Measurements from ENCODE around the gene GYS2. TPM values are rescaled to one million over a fixed set of nuclear protein-coding genes. Genes with fewer than 3 reads are reported as not detected.

The GYS2 gene
- total RNA-seq, 1 donor from 2014 or later = not detected

DNA sequence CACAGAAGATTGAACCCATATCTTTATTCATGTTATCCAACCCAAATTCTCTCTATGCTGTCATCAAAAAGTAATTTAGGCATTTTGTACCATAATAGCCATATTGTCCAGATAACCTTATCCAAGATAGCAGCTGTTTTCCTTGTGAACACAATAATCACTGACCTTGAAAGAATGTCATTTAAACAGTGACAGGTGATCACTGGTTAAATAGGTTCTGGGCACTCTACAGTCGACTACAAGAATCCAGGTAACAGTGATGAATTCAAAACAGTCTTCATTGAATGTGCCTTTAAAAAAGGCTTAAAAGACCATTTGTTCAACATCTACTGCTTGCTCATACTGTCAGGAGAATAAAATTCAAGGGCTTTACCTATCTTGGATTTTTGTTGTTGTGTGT lies 83.1 kb downstream of the GYS2 start:
- no peak overlapping the region for H3K4me3 ChIP-seq (ENCODE audit: low read depth, low read length)
- TF ChIP-seq, protein P1, sequence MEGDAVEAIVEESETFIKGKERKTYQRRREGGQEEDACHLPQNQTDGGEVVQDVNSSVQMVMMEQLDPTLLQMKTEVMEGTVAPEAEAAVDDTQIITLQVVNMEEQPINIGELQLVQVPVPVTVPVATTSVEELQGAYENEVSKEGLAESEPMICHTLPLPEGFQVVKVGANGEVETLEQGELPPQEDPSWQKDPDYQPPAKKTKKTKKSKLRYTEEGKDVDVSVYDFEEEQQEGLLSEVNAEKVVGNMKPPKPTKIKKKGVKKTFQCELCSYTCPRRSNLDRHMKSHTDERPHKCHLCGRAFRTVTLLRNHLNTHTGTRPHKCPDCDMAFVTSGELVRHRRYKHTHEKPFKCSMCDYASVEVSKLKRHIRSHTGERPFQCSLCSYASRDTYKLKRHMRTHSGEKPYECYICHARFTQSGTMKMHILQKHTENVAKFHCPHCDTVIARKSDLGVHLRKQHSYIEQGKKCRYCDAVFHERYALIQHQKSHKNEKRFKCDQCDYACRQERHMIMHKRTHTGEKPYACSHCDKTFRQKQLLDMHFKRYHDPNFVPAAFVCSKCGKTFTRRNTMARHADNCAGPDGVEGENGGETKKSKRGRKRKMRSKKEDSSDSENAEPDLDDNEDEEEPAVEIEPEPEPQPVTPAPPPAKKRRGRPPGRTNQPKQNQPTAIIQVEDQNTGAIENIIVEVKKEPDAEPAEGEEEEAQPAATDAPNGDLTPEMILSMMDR (conservative IDR thresholded peaks at IDR 0.05; ENCODE audit: low read depth, low read length) = no peak
- no peak for DNase-seq (ENCODE audit: low read depth)

DNA sequence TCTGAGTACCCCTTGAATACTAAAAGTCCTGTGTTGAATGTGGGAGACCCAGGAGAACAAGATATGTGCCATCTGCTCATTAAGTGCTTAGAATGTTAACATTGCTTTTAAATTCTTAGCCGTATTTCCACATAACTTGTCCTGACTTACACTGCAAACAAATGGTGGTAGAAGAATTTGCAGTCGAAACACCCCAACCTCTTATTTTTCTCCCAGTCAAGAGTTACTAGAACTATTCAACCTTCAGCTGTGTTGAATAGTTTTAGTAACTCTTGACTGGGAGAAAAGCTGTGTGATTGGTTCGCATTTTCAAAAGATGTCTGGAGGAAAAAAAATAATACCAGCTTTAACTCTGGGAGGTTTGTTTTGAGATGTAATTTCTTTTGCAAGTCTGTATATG lies 86.2 kb downstream of the GYS2 start:
- TF ChIP-seq, protein P1 (conservative IDR thresholded peaks at IDR 0.05; ENCODE audit: low read depth, low read length) = no peak
- H3K4me3 ChIP-seq (ENCODE audit: low read depth, low read length) = no peak overlapping the region
- DNase-seq (ENCODE audit: low read depth) = no peak

DNA sequence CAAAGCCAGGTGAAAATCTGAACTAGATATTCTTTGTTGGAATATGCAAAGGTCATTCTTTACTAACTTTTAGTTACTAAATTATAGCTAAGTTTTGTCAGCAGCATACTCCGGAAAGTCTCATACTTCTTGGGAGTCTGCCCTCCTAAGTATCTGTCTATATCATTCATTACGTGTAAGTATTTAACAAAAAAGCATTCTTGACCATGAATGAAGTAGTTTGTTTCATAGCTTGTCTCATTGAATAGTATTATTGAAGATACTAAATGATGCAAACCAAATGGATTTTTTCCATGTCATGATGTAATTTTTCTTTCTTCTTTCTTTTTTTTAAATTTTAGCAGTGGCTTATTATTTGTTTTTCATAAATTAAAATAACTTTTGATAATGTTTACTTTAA lies 88.4 kb downstream of the GYS2 start:
- no peak overlapping the region for H3K4me3 ChIP-seq (ENCODE audit: low read depth, low read length)
- DNase-seq (ENCODE audit: low read depth) = no peak
- TF ChIP-seq, protein P1 (conservative IDR thresholded peaks at IDR 0.05; ENCODE audit: low read depth, low read length) = no peak

DNA sequence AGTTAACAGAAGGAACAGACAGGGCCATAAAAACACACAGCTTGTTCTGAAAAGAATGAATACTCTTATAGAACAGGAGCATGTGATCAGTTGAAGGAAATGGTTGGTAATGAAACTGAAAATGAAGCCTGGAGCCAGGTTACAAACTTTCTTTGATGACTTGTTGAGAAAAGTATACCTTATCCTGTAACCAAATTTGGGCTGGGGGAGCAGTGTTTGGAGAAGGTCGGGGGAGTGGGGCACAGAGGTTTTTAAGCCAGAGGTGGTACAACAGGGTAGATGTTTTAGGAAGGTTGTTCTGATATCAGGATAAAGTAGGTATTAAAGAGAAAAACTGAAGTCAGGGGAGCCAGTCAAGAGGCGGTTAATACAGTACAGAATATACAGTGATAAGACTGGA lies 94.9 kb downstream of the GYS2 start:
- no peak overlapping the region for H3K4me3 ChIP-seq (ENCODE audit: low read depth, low read length)
- no peak for DNase-seq (ENCODE audit: low read depth)
- TF ChIP-seq, protein P1 (conservative IDR thresholded peaks at IDR 0.05; ENCODE audit: low read depth, low read length) = no peak

DNA sequence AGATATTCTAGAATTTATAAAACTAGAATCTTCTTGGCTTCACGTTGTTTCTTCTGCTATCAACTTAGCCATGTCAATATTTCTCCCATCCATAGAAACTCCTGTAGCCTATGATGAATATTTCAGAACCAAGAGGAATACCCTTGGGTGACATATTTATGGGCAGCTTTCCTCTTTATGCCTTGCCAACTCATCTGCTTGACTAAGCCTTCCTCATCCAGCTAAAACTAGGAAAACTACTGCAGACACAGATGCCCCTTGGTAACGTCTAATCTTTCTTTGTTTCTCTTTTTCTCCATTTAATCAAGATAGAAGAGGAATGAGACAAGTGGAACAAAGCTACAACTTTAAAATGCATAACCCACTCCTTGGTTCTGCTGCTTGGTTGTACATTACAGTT lies 96.8 kb downstream of the GYS2 start:
- TF ChIP-seq, protein P1 (conservative IDR thresholded peaks at IDR 0.05; ENCODE audit: low read depth, low read length) = no peak
- no peak for DNase-seq (ENCODE audit: low read depth)
- no peak overlapping the region for H3K4me3 ChIP-seq (ENCODE audit: low read depth, low read length)

DNA sequence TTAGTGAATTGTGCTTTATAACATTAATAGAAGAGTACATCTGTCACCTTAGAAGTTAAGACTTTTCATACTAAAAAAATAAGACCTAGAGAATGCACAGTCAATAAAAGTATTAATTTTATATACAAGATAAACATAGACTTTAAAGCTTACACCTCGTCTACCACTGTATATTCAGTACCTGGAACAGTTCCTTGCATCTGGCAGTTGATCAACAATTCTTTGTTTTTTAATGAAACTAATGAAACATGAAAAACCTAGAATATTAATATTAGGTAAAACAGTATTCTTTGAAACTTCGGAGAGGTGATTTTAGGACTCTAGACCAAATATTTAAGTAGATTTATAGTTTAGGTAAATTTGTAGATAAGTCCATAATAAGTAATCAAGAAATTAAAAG lies 98.8 kb downstream of the GYS2 start:
- no peak for DNase-seq (ENCODE audit: low read depth)
- TF ChIP-seq, protein P1 (conservative IDR thresholded peaks at IDR 0.05; ENCODE audit: low read depth, low read length) = no peak
- H3K4me3 ChIP-seq (ENCODE audit: low read depth, low read length) = no peak overlapping the region

DNA sequence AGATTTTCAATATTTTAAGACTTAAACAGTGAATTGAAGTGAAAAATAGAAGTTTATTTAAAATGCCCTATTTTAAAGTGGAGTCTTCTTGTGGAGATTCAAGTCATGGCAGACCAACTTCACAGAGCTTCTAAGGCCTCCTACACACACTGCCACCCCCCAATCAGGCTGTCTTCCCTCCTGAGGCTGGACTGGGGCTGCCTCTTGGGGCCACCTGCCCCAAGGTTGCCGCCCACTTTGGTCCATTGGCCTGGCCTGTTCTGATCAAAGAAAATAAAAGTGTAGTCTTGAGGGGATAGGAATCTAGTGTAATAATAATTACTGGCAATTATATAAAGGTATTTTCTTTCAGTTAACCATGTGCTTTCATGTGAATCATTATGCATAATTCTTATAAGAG lies 101.8 kb downstream of the GYS2 start:
- peak overlapping the region; percentile 98 for H3K4me3 ChIP-seq (ENCODE audit: low read depth, low read length)
- DNase-seq (ENCODE audit: low read depth) = no peak
- TF ChIP-seq, protein P1 (conservative IDR thresholded peaks at IDR 0.05; ENCODE audit: low read depth, low read length) = no peak

Measured in epithelial cell of proximal tubule (primary cell).